ENCODE data around the gene ACTR1B.

Gene ACTR1B

DNA sequence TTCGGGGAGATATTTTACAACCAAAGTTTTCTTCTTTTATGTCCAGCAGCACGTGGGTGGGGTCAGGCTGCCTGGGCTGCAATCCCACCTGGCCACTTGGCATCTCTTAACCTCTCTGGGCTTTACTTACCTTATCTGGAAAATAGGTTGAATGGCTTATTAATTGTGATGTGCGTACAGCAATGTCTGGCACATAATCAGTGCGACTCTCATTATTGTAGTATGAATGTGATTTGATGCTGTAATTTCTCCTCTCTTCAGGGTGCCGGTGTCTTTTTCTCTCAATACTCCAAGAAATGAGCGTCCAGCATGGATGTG lies 47.5 kb upstream of the ACTR1B start:
- no peak overlapping the region for H3K9ac ChIP-seq (ENCODE audit: low read depth, low read length, poor library complexity, severe bottlenecking)
- H2AFZ ChIP-seq (ENCODE audit: low read length) = no peak overlapping the region
- H3K27me3 ChIP-seq (ENCODE audit: insufficient read depth, low read length, poor library complexity, severe bottlenecking) = peaks cover 5% of the 10 kb centered on the region
- H3K36me3 ChIP-seq (ENCODE audit: insufficient read depth, low read length) = no peaks in the 10 kb centered on the region
- H3K4me3 ChIP-seq (ENCODE audit: low read length, poor library complexity, severe bottlenecking) = no peak overlapping the region
- peaks cover 56% of the 10 kb centered on the region for H3K4me1 ChIP-seq (ENCODE audit: insufficient read depth, low read length, poor library complexity, severe bottlenecking)
- no peaks in the 10 kb centered on the region for H3K9me2 ChIP-seq (replicated peaks; ENCODE audit: low read depth, low read length)
- peaks cover 11% of the 10 kb centered on the region for H4K20me1 ChIP-seq (ENCODE audit: insufficient read depth, low read length, poor library complexity, severe bottlenecking)
- TF ChIP-seq, protein P1, sequence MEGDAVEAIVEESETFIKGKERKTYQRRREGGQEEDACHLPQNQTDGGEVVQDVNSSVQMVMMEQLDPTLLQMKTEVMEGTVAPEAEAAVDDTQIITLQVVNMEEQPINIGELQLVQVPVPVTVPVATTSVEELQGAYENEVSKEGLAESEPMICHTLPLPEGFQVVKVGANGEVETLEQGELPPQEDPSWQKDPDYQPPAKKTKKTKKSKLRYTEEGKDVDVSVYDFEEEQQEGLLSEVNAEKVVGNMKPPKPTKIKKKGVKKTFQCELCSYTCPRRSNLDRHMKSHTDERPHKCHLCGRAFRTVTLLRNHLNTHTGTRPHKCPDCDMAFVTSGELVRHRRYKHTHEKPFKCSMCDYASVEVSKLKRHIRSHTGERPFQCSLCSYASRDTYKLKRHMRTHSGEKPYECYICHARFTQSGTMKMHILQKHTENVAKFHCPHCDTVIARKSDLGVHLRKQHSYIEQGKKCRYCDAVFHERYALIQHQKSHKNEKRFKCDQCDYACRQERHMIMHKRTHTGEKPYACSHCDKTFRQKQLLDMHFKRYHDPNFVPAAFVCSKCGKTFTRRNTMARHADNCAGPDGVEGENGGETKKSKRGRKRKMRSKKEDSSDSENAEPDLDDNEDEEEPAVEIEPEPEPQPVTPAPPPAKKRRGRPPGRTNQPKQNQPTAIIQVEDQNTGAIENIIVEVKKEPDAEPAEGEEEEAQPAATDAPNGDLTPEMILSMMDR (conservative IDR thresholded peaks at IDR 0.05; ENCODE audit: low read length) = no peak
- TF ChIP-seq EZH2phosphoT487 (IDR thresholded peaks at IDR 0.05; ENCODE audit: borderline replicate concordance) = no peak
- no peaks in the 10 kb centered on the region for H3K9me3 ChIP-seq (ENCODE audit: insufficient read depth, low read depth, low read length)
- peaks cover 55% of the 10 kb centered on the region for H3K79me2 ChIP-seq (ENCODE audit: insufficient read depth, low read length)
- no peak overlapping the region for H3K4me2 ChIP-seq (ENCODE audit: low read depth, low read length, poor library complexity, severe bottlenecking)
- no peaks in the 10 kb centered on the region for H3F3A ChIP-seq (ENCODE audit: low read depth)

DNA sequence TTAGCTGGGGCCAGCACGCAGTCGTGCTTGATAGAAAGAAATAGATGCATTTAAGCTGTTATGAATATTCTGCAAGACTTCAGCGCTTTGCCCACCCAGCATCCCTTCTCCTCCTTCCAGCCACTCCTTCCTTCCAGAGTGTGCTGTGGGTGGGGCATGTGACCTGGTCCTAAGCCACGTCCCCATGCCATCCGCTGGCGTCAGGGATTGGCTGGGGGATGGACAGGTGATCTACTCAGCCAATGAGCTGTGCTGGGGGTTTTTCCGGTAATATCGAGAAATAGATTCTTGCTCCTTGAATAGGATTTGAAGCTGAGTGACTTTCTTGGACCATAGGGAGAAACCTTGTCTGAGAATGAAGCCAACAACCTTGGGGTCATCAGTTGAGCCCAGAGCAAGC lies 44.8 kb upstream of the ACTR1B start:
- Histone ChIP-seq H3K9me2 (replicated peaks; ENCODE audit: low read depth, low read length) (no peaks in the 10 kb centered on the region), H2AFZ (ENCODE audit: low read length) (no peak overlapping the region), H3K4me3 (ENCODE audit: low read length, poor library complexity, severe bottlenecking) (no peak overlapping the region), H3K79me2 (ENCODE audit: insufficient read depth, low read length) (peaks cover 28% of the 10 kb centered on the region), H3K9me3 (ENCODE audit: insufficient read depth, low read depth, low read length) (no peaks in the 10 kb centered on the region), H3K36me3 (ENCODE audit: insufficient read depth, low read length) (no peaks in the 10 kb centered on the region), H4K20me1 (ENCODE audit: insufficient read depth, low read length, poor library complexity, severe bottlenecking) (no peaks in the 10 kb centered on the region), H3K27me3 (ENCODE audit: insufficient read depth, low read length, poor library complexity, severe bottlenecking) (no peaks in the 10 kb centered on the region), H3K4me2 (ENCODE audit: low read depth, low read length, poor library complexity, severe bottlenecking) (no peak overlapping the region), H3K4me1 (ENCODE audit: insufficient read depth, low read length, poor library complexity, severe bottlenecking) (peaks cover 35% of the 10 kb centered on the region), H3K9ac (ENCODE audit: low read depth, low read length, poor library complexity, severe bottlenecking) (no peak overlapping the region), H3F3A (ENCODE audit: low read depth) (no peaks in the 10 kb centered on the region)
- TF ChIP-seq, protein P1 (conservative IDR thresholded peaks at IDR 0.05; ENCODE audit: low read length) = no peak
- TF ChIP-seq EZH2phosphoT487 (IDR thresholded peaks at IDR 0.05; ENCODE audit: borderline replicate concordance) = no peak

DNA sequence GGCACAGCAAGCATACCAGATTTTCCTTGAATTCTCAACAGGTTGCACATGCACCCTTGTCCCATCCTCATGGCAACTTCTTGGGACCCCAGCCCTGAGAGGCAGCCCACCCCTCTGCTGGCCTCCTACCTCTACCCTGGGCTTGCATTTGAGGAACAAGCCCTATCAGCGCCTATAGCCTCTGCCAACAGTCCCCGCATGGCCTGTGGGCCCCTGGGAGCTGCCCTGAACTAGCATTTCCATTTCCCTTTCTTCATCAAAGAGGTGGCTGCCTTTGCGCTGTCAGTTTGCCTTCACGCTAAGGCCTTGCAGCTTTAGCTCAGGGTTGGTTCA lies 44.2 kb upstream of the ACTR1B start:
- H3K9ac ChIP-seq (ENCODE audit: low read depth, low read length, poor library complexity, severe bottlenecking) = no peak overlapping the region
- no peak for TF ChIP-seq EZH2phosphoT487 (IDR thresholded peaks at IDR 0.05; ENCODE audit: borderline replicate concordance)
- TF ChIP-seq, protein P1 (conservative IDR thresholded peaks at IDR 0.05; ENCODE audit: low read length) = no peak
- no peaks in the 10 kb centered on the region for H3K27me3 ChIP-seq (ENCODE audit: insufficient read depth, low read length, poor library complexity, severe bottlenecking)
- no peaks in the 10 kb centered on the region for H3F3A ChIP-seq (ENCODE audit: low read depth)
- peaks cover 23% of the 10 kb centered on the region; the same call in 1 of the 2 replicates for H3K79me2 ChIP-seq (ENCODE audit: insufficient read depth, low read length)
- no peaks in the 10 kb centered on the region for H3K9me3 ChIP-seq (ENCODE audit: insufficient read depth, low read depth, low read length)
- H3K9me2 ChIP-seq (replicated peaks; ENCODE audit: low read depth, low read length) = no peaks in the 10 kb centered on the region
- no peak overlapping the region for H3K4me3 ChIP-seq (ENCODE audit: low read length, poor library complexity, severe bottlenecking)
- H4K20me1 ChIP-seq (ENCODE audit: insufficient read depth, low read length, poor library complexity, severe bottlenecking) = no peaks in the 10 kb centered on the region
- peaks cover 31% of the 10 kb centered on the region for H3K4me1 ChIP-seq (ENCODE audit: insufficient read depth, low read length, poor library complexity, severe bottlenecking)
- no peak overlapping the region for H2AFZ ChIP-seq (ENCODE audit: low read length)
- no peak overlapping the region for H3K4me2 ChIP-seq (ENCODE audit: low read depth, low read length, poor library complexity, severe bottlenecking)
- H3K36me3 ChIP-seq (ENCODE audit: insufficient read depth, low read length) = no peaks in the 10 kb centered on the region

Measured in Loucy (cell line).